Measurements from ENCODE around the gene CD209.

The CD209 gene

GRCh38 chr19:7699417-7700401 lies 47.6 kb downstream of the CD209 start (continued):
- no peak for TF ChIP-seq ZNF530 (tag by site-specific recombination; IDR thresholded peaks at IDR 0.05; ENCODE audit: low read depth)
- peak; percentile 26; the same call in 1 of the 2 replicates for TF ChIP-seq ZIC2 (tag by site-specific recombination; IDR thresholded peaks at IDR 0.05)
- no peak for TF ChIP-seq ZNF785 (tag by site-specific recombination; IDR thresholded peaks at IDR 0.05)
- TF ChIP-seq ZNF76 (tag by site-specific recombination; IDR thresholded peaks at IDR 0.05; ENCODE audit: borderline replicate concordance, low read depth) = no peak
- TF ChIP-seq TCF7L2 (IDR thresholded peaks at IDR 0.05; ENCODE audit: borderline replicate concordance, low read depth, low read length) = no peak
- no peak for TF ChIP-seq ZNF324 (tag by site-specific recombination; IDR thresholded peaks at IDR 0.05)
- no peak for TF ChIP-seq ZNF473 (tag by site-specific recombination; IDR thresholded peaks at IDR 0.05)
- TF ChIP-seq ZNF26 (tag by site-specific recombination; IDR thresholded peaks at IDR 0.05) = no peak
- TF ChIP-seq, protein P1, sequence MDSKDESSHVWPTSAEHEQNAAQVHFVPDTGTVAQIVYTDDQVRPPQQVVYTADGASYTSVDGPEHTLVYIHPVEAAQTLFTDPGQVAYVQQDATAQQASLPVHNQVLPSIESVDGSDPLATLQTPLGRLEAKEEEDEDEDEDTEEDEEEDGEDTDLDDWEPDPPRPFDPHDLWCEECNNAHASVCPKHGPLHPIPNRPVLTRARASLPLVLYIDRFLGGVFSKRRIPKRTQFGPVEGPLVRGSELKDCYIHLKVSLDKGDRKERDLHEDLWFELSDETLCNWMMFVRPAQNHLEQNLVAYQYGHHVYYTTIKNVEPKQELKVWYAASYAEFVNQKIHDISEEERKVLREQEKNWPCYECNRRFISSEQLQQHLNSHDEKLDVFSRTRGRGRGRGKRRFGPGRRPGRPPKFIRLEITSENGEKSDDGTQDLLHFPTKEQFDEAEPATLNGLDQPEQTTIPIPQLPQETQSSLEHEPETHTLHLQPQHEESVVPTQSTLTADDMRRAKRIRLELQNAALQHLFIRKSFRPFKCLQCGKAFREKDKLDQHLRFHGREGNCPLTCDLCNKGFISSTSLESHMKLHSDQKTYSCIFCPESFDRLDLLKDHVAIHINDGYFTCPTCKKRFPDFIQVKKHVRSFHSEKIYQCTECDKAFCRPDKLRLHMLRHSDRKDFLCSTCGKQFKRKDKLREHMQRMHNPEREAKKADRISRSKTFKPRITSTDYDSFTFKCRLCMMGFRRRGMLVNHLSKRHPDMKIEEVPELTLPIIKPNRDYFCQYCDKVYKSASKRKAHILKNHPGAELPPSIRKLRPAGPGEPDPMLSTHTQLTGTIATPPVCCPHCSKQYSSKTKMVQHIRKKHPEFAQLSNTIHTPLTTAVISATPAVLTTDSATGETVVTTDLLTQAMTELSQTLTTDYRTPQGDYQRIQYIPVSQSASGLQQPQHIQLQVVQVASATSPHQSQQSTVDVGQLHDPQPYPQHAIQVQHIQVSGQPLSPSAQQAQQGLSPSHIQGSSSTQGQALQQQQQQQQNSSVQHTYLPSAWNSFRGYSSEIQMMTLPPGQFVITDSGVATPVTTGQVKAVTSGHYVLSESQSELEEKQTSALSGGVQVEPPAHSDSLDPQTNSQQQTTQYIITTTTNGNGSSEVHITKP (tag by site-specific recombination; IDR thresholded peaks at IDR 0.05) = no peak
- no peak; the same call in 1 of the 2 replicates for TF ChIP-seq BCL6B (tag by site-specific recombination; IDR thresholded peaks at IDR 0.05)
- no peak for TF ChIP-seq ZNF174 (tag by site-specific recombination; IDR thresholded peaks at IDR 0.05)
- no peak for TF ChIP-seq ZNF654 (tag by site-specific recombination; IDR thresholded peaks at IDR 0.05; ENCODE audit: low read depth)

DNA sequence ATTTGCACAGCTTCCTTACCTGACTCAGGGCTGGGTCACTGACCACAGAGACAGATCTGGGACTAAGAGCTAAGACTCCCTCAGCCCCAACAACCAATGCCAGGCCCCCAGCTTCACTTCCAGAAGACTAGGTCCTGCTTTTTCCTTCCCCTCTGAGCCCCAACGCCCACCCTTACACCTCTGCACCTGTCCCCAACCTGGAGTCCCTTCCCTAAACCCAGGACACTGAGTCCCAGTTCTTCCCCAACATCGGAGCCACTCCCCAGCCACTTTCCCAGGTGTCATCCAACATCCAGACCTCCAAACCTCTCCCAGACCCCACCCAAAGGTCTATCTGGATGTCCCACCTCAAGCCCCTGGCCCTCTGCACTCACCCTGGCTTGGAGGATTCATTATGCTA lies 48.3 kb downstream of the CD209 start:
- Histone ChIP-seq H3K36me3 (ENCODE audit: control insufficient read depth in 2 of 2, insufficient read depth in 1 of 2, low read length in 2 of 2) (no peaks in the 10 kb centered on the region), H3K4me3 (ENCODE audit: low read depth, low read length) (no peak overlapping the region), H3K27ac (ENCODE audit: extremely low read depth, low read depth, low read length) (no peak overlapping the region), H3K4me1 (ENCODE audit: control insufficient read depth, insufficient read depth, low read length) (no peaks in the 10 kb centered on the region), H3K9me3 (ENCODE audit: control insufficient read depth, insufficient read depth, low read depth, low read length) (no peaks in the 10 kb centered on the region)
- ChIA-PET CTCF (interaction anchor here (0.5 to 2.2 kb wide), 3 partner anchors 18 to 245 kb away, joined by 4 to 8 read pairs (median 5); partner anchors contain the start of gene TRAPPC5), POLR2A (interaction anchor here (0.6 to 1.8 kb wide), 3 partner anchors 13 to 1359 kb away, joined by 3 to 6 read pairs (median 3); no protein-coding TSS in a partner anchor)
- TF ChIP-seq ZNF280D (tag by site-specific recombination; IDR thresholded peaks at IDR 0.05) = no peak
- TF ChIP-seq ZNF155 (tag by site-specific recombination; IDR thresholded peaks at IDR 0.05) = no peak
- TF ChIP-seq ZNF473 (tag by site-specific recombination; IDR thresholded peaks at IDR 0.05) = no peak
- TF ChIP-seq SALL2 (tag by site-specific recombination; IDR thresholded peaks at IDR 0.05; ENCODE audit: borderline replicate concordance) = no peak
- no peak for TF ChIP-seq ZNF513 (tag by site-specific recombination; IDR thresholded peaks at IDR 0.05)
- no peak for TF ChIP-seq ZNF433 (tag by site-specific recombination; IDR thresholded peaks at IDR 0.05; ENCODE audit: low read depth)
- TF ChIP-seq GLIS1 (tag by site-specific recombination; IDR thresholded peaks at IDR 0.05) = no peak
- no peak for TF ChIP-seq ZNF621 (tag by site-specific recombination; IDR thresholded peaks at IDR 0.05)
- TF ChIP-seq TCF7L2 (IDR thresholded peaks at IDR 0.05; ENCODE audit: borderline replicate concordance, low read depth, low read length) = no peak
- TF ChIP-seq ZNF366 (tag by site-specific recombination; conservative IDR thresholded peaks at IDR 0.05) = no peak
- no peak for TF ChIP-seq GFI1B (tag by site-specific recombination; IDR thresholded peaks at IDR 0.05)
- TF ChIP-seq REPIN1 (tag by site-specific recombination; IDR thresholded peaks at IDR 0.05; ENCODE audit: low read depth) = no peak
- no peak for TF ChIP-seq ZNF169 (tag by site-specific recombination; IDR thresholded peaks at IDR 0.05)
- TF ChIP-seq ZNF19 (tag by site-specific recombination; IDR thresholded peaks at IDR 0.05; ENCODE audit: low read depth) = no peak

All from HEK293 (cell line).